ENCODE measurements around the gene RIIAD1.

GRCh38 chr1:151681923-151682322 is 39.4 kb upstream of the RIIAD1 start:
- no peak for TF ChIP-seq TARDBP (IDR thresholded peaks at IDR 0.05)
- TF ChIP-seq ELF4 (IDR thresholded peaks at IDR 0.05), result no peak
- no peak for TF ChIP-seq SP1 (IDR thresholded peaks at IDR 0.05)
- no peak for TF ChIP-seq L3MBTL2 (conservative IDR thresholded peaks at IDR 0.05)
- TF ChIP-seq HDGF (IDR thresholded peaks at IDR 0.05; ENCODE audit: borderline replicate concordance), result no peak

Measured in HEK293T (cell line).